ENCODE results near the gene CDC14B.

Gene CDC14B

DNA sequence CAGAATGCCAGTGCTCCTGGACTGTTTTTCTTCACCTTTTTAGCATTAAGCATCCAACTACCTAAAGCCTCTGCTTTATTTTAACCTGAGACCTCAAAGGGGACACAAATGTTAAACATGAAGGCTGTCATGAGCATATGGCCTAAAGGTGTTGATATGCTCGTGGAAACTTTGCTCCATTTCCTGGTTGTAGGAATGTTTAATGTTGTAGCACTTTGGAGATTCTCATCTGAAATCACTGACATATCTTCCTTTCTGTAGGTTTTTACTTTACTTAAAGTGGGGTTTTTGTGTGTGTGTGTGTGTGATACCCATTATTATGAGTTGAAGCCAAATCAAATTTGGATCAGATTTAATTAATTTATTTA, 132.6 kb downstream of the CDC14B start:
- Histone ChIP-seq H3K9me2 (replicated peaks; ENCODE audit: insufficient read depth, low read length) (no peaks in the 10 kb centered on the region), H3K4me2 (ENCODE audit: low read depth, low read length) (no peak overlapping the region), H3K27ac (ENCODE audit: low read length) (no peak overlapping the region), H3K9ac (ENCODE audit: low read length) (no peak overlapping the region), H3K79me2 (ENCODE audit: low read length) (no peaks in the 10 kb centered on the region), H4K20me1 (ENCODE audit: insufficient read depth, low read length) (no peaks in the 10 kb centered on the region), H3K4me1 (ENCODE audit: low read length) (peaks cover 12% of the 10 kb centered on the region), H3K4me3 (ENCODE audit: low read length) (no peak overlapping the region), H3F3A (ENCODE audit: insufficient read depth, low read length) (peaks cover 10% of the 10 kb centered on the region), H2AFZ (ENCODE audit: low read length) (no peak overlapping the region), H3K27me3 (replicated peaks; ENCODE audit: insufficient read depth, low read length) (no peaks in the 10 kb centered on the region), H3K9me3 (replicated peaks; ENCODE audit: insufficient read depth, low read length) (no peaks in the 10 kb centered on the region), H3K36me3 (replicated peaks; ENCODE audit: insufficient read depth, low read length) (no peaks in the 10 kb centered on the region)
- TF ChIP-seq EZH2phosphoT487 (IDR thresholded peaks at IDR 0.05; ENCODE audit: low read length) (no peak), EZH2 (optimal IDR thresholded peaks at IDR 0.05; ENCODE audit: low read depth, low read length) (no peak)
- TF ChIP-seq, protein P1, sequence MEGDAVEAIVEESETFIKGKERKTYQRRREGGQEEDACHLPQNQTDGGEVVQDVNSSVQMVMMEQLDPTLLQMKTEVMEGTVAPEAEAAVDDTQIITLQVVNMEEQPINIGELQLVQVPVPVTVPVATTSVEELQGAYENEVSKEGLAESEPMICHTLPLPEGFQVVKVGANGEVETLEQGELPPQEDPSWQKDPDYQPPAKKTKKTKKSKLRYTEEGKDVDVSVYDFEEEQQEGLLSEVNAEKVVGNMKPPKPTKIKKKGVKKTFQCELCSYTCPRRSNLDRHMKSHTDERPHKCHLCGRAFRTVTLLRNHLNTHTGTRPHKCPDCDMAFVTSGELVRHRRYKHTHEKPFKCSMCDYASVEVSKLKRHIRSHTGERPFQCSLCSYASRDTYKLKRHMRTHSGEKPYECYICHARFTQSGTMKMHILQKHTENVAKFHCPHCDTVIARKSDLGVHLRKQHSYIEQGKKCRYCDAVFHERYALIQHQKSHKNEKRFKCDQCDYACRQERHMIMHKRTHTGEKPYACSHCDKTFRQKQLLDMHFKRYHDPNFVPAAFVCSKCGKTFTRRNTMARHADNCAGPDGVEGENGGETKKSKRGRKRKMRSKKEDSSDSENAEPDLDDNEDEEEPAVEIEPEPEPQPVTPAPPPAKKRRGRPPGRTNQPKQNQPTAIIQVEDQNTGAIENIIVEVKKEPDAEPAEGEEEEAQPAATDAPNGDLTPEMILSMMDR (IDR thresholded peaks at IDR 0.05; ENCODE audit: low read length) = no peak
- DNase-seq = no peak

DNA sequence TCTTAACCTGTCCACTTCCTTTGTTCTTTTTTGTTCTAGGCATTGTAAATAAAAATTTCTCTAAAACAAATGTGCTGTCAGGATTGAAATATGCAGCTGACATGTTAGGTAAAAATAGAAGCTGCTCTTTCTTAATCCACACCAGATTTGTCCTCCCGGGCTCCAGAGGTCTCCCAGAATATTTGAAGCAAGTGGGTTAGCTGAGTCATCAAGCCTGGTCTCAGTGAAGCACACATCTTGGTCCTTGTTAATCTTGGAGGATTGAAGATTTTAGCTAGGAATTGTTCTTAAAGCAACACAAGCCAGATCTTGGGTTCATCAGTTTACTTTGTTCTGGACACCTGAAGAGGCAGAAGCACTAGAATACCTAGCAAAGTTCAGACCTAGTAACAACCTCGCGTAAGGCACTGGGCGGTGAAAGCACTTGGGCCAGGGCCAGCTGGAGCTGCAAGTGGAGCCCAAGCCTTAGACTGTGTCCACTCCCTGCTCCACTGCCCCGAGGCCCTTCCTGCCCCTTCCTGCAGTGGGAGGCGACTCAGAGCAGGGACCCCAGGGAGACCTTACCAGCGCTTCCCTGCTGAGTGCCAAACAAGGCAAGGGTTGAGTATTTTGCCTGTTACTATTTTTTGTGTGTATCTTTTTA, 133.1 kb downstream of the CDC14B start:
- no peak overlapping the region for H3K27ac ChIP-seq (ENCODE audit: low read length)
- no peaks in the 10 kb centered on the region for H3K27me3 ChIP-seq (replicated peaks; ENCODE audit: insufficient read depth, low read length)
- peaks cover 10% of the 10 kb centered on the region for H3F3A ChIP-seq (ENCODE audit: insufficient read depth, low read length)
- TF ChIP-seq EZH2phosphoT487 (IDR thresholded peaks at IDR 0.05; ENCODE audit: low read length) (no peak), EZH2 (optimal IDR thresholded peaks at IDR 0.05; ENCODE audit: low read depth, low read length) (no peak)
- TF ChIP-seq, protein P1 (IDR thresholded peaks at IDR 0.05; ENCODE audit: low read length) = no peak
- H3K36me3 ChIP-seq (replicated peaks; ENCODE audit: insufficient read depth, low read length) = no peaks in the 10 kb centered on the region
- H3K4me3 ChIP-seq (ENCODE audit: low read length) = no peak overlapping the region
- H3K9ac ChIP-seq (ENCODE audit: low read length) = no peak overlapping the region
- no peaks in the 10 kb centered on the region for H3K9me3 ChIP-seq (replicated peaks; ENCODE audit: insufficient read depth, low read length)
- no peaks in the 10 kb centered on the region for H3K9me2 ChIP-seq (replicated peaks; ENCODE audit: insufficient read depth, low read length)
- no peaks in the 10 kb centered on the region for H3K79me2 ChIP-seq (ENCODE audit: low read length)
- H3K4me1 ChIP-seq (ENCODE audit: low read length) = peaks cover 12% of the 10 kb centered on the region
- H3K4me2 ChIP-seq (ENCODE audit: low read depth, low read length) = no peak overlapping the region
- H2AFZ ChIP-seq (ENCODE audit: low read length) = no peak overlapping the region
- H4K20me1 ChIP-seq (ENCODE audit: insufficient read depth, low read length) = no peaks in the 10 kb centered on the region
- DNase-seq = no peak

DNA sequence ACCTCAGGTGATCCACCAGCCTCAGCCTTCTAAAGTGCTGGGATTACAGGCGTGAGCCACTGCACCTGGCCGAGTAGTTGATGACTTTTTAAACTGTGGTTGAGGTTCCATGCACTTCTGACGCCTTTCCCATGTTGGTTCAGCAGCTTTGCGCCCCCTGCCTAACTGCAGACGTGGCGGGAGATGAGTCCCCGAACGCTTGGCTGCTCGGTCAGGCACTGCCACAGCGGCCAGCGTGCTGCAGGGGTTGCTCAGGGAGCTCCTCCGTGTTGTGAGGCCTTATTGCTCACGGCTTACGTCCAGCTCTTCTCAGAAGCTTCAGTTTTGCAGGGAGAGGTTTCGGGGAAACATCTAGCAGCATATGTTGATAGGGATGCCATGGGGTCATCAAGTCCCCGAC, 134.4 kb downstream of the CDC14B start:
- Histone ChIP-seq H3K9ac (ENCODE audit: low read length) (no peak overlapping the region), H2AFZ (ENCODE audit: low read length) (no peak overlapping the region), H3K9me2 (replicated peaks; ENCODE audit: insufficient read depth, low read length) (no peaks in the 10 kb centered on the region), H3K79me2 (ENCODE audit: low read length) (no peaks in the 10 kb centered on the region), H3K4me2 (ENCODE audit: low read depth, low read length) (no peak overlapping the region), H3K27me3 (replicated peaks; ENCODE audit: insufficient read depth, low read length) (no peaks in the 10 kb centered on the region), H3K27ac (ENCODE audit: low read length) (peak overlapping the region; percentile 26; the same call in 1 of the 2 replicates), H4K20me1 (ENCODE audit: insufficient read depth, low read length) (no peaks in the 10 kb centered on the region), H3K4me1 (ENCODE audit: low read length) (peaks cover 12% of the 10 kb centered on the region), H3K36me3 (replicated peaks; ENCODE audit: insufficient read depth, low read length) (no peaks in the 10 kb centered on the region), H3K4me3 (ENCODE audit: low read length) (no peak overlapping the region), H3F3A (ENCODE audit: insufficient read depth, low read length) (peaks cover 10% of the 10 kb centered on the region), H3K9me3 (replicated peaks; ENCODE audit: insufficient read depth, low read length) (no peaks in the 10 kb centered on the region)
- TF ChIP-seq EZH2 (optimal IDR thresholded peaks at IDR 0.05; ENCODE audit: low read depth, low read length) (no peak), EZH2phosphoT487 (IDR thresholded peaks at IDR 0.05; ENCODE audit: low read length) (no peak)
- TF ChIP-seq, protein P1 (IDR thresholded peaks at IDR 0.05; ENCODE audit: low read length) = no peak
- no peak for DNase-seq

All from MM.1S (cell line).